Coronary artery (tissue), 2 donors: ENCODE results near the gene LIPK.

ENCODE experiments used
- DNase-seq: peaks from one replicate; pipeline ENCODE4 v3.0.0-alpha.2; 2017; ENCODE audit warnings: low spot score
- H3K27ac ChIP-seq, 2 donors: fragments of 200-600 bp; sonication (generic); one replicate each; pipeline ENCODE4 v1.5.1; 2016 to 2019
- H3K4me3 ChIP-seq: fragments of 200-600 bp; sonication (generic); 2 replicates; pipeline ENCODE4 v1.5.1; 2016; ENCODE audit warnings: mild to moderate bottlenecking, moderate library complexity
- CTCF ChIP-seq: fragments of 200-600 bp; sonication (generic); IDR thresholded peaks from one replicate; pipeline ENCODE4 v1.5.1; 2019; ENCODE audit warnings: antibody characterized with exemption

LIPK gene

GRCh38 chr10:88762906-88763305 lies 56.9 kb downstream of the LIPK start:
- Histone ChIP-seq H3K4me3 (no peak overlapping the region), H3K27ac (no peak overlapping the region)
- TF ChIP-seq CTCF, result no peak
- DNase-seq, result no peak

- TF ChIP-seq CTCF, result no peak
- DNase-seq, result no peak
- Histone ChIP-seq H3K27ac (no peak overlapping the region), H3K4me3 (no peak overlapping the region)
Observed at GRCh38 chr10:88763441-88763840, 57.4 kb downstream of the LIPK start.

- DNase-seq, result no peak
- Histone ChIP-seq H3K27ac (no peak overlapping the region), H3K4me3 (no peak overlapping the region)
- TF ChIP-seq CTCF, result no peak
Observed at GRCh38 chr10:88764110-88764509, 58.1 kb downstream of the LIPK start.

- no peak for TF ChIP-seq CTCF
- no peak overlapping the region for H3K27ac ChIP-seq
- no peak for DNase-seq
- H3K4me3 ChIP-seq, result no peak overlapping the region
Observed at GRCh38 chr10:88765816-88766215, 59.8 kb downstream of the LIPK start.

- TF ChIP-seq CTCF, result no peak
- DNase-seq, result no peak
- Histone ChIP-seq H3K4me3 (no peak overlapping the region), H3K27ac (no peak overlapping the region)
Observed at GRCh38 chr10:88769384-88769783, 63.3 kb downstream of the LIPK start.

- no peak for DNase-seq
- Histone ChIP-seq H3K4me3 (no peak overlapping the region), H3K27ac (no peak overlapping the region)
- TF ChIP-seq CTCF, result no peak
Observed at GRCh38 chr10:88781206-88781605, 75.2 kb downstream of the LIPK start.

- no peak overlapping the region for H3K4me3 ChIP-seq
- no peak overlapping the region for H3K27ac ChIP-seq
- no peak for DNase-seq
- TF ChIP-seq CTCF, result no peak
Observed at GRCh38 chr10:88782222-88782621, 76.2 kb downstream of the LIPK start.
